ES-I3 (cell line): ENCODE data around the gene FFAR3.
"Not testable (repeated sequence)": the region's sequence is repeated elsewhere in the genome, so short reads cannot be mapped to it uniquely, and the experiment has no call there.

Experiments used
- H3K36me3 ChIP-seq: 2 replicates; pipeline ENCODE4 v1.6.1; 2013; ENCODE audit warnings: mild to moderate bottlenecking, low read length, control low read depth, moderate library complexity; ENCODE audit not compliant: insufficient read depth
- H3K4me1 ChIP-seq: 2 replicates; pipeline ENCODE4 v1.6.1; 2013; ENCODE audit warnings: mild to moderate bottlenecking, control low read depth, low read length; ENCODE audit not compliant: insufficient read depth
- H3K9ac ChIP-seq: 2 replicates; pipeline ENCODE4 v1.6.1; 2013; ENCODE audit warnings: low read depth, mild to moderate bottlenecking, low read length, moderate library complexity
- H3K9me3 ChIP-seq: 2 replicates; pipeline ENCODE4 v1.6.1; 2013; ENCODE audit warnings: mild to moderate bottlenecking, low read length, moderate library complexity; ENCODE audit not compliant: control insufficient read depth, insufficient read depth

FFAR3 gene

DNA sequence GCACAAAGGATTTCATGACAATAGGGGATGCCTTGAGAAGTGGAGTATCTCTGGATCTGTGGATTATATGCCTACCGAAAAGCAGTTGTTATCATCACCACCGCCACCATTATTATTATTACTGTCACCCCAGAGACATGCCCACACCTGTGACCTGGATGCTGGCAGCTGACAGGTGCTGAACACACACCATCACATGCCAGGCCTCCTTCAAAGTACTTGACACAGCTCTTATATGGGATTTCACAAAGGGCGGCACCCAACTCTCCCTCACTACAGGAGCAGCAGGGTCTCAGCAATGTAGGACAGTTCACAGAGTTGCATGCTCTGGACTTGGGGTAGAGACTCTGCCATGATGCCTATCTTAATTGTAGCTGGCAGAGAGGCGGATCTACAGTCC is 7.0 kb downstream of the FFAR3 start:
- Histone ChIP-seq H3K9ac (no peak overlapping the region), H3K9me3 (no peaks in the 10 kb centered on the region), H3K4me1 (no peaks in the 10 kb centered on the region), H3K36me3 (no peaks in the 10 kb centered on the region)

DNA sequence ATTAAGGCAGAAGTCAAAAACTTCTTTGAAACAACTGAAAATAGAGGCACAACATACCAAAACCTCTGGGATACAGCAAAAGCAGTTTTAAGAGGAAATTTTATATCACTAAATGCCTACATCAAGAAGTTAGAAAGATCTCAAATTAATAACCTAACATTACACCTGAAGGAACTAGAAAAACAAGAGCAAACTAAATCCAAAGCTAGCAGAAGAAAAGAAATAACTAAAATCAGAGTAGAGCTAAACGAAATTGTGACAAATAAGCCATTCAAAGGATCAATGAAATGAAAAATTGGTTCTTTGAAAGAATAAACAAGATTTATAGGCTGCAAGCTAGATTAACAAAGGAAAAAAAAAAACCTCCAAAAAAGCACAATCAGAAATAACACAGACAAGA is 10.1 kb downstream of the FFAR3 start:
- H3K9me3 ChIP-seq: no peaks in the 10 kb centered on the region
- H3K4me1 ChIP-seq: no peaks in the 10 kb centered on the region
- no peaks in the 10 kb centered on the region for H3K36me3 ChIP-seq
- no peak overlapping the region for H3K9ac ChIP-seq

- Histone ChIP-seq H3K9ac (no peak overlapping the region), H3K4me1 (no peaks in the 10 kb centered on the region), H3K36me3 (no peaks in the 10 kb centered on the region), H3K9me3 (no peaks in the 10 kb centered on the region)
Measured at GRCh38 chr19:35369522-35369921, 11.3 kb downstream of the FFAR3 start.

GRCh38 chr19:35370722-35371121 is 12.5 kb downstream of the FFAR3 start, which contains the start of gene GPR42:
GPR42 (plus strand) TSS chr19:35371068; CDS start chr19:35371360, 292 bp downstream.
- no peaks in the 10 kb centered on the region for H3K4me1 ChIP-seq
- no peaks in the 10 kb centered on the region for H3K36me3 ChIP-seq
- no peaks in the 10 kb centered on the region for H3K9me3 ChIP-seq
- no peak within 1 kb of the TSS for H3K9ac ChIP-seq

- no peaks in the 10 kb centered on the region for H3K9me3 ChIP-seq
- H3K36me3 ChIP-seq: no peaks in the 10 kb centered on the region
- no peak overlapping the region for H3K9ac ChIP-seq
- H3K4me1 ChIP-seq: no peaks in the 10 kb centered on the region; the same call in 1 of the 2 replicates
Measured at GRCh38 chr19:35373492-35373891, 15.2 kb downstream of the FFAR3 start.

DNA sequence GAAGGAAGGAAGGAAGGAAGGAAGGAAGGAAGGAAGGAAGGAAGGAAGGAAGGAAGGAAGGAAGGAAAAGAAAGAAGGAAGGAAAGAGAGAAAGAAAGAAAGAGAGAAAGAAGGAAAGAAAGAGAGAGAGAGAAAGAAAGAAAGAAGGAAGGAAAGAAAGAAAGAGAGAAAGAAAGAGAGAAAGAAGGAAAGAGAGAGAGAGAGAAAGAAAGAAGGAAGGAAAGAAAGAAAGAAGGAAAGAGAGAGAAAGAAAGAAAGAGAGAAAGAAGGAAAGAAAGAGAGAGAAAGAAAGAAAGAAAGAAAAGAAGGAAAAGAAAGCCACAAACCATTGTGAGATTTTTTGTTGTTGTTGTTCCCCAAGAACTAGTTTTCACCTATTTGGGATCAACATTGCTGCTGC is 15.8 kb downstream of the FFAR3 start:
- not testable (repeated sequence) for H3K9me3 ChIP-seq, H3K36me3 ChIP-seq, H3K9ac ChIP-seq, H3K4me1 ChIP-seq

GRCh38 chr19:35375505-35376307 is 17.4 kb downstream of the FFAR3 start:
- no peaks in the 10 kb centered on the region; the same call in 1 of the 2 replicates for H3K4me1 ChIP-seq
- H3K36me3 ChIP-seq: no peaks in the 10 kb centered on the region
- H3K9me3 ChIP-seq: no peaks in the 10 kb centered on the region
- no peak overlapping the region for H3K9ac ChIP-seq

DNA sequence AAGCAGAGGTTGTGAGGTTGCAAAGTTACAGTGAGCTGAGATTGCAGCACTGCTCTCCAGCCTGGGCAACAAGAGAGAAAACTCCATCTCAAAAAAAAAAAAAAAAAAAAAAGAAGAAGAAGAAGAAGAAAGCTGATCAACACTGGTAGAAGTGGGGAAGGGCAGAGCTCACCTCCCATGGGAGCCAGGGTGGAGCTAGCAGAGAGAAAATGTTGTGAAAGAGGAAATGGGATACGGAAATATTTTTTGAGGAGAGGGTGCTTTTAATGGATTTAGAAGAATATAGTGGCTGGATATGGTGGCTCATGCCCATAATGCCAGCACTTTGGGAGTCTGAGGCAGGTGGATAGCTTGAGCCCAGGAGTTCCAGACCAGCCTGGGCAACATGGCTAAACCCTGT is 19.4 kb downstream of the FFAR3 start:
- Histone ChIP-seq H3K4me1 (no peaks in the 10 kb centered on the region; the same call in 1 of the 2 replicates), H3K36me3 (no peaks in the 10 kb centered on the region), H3K9ac (no peak overlapping the region), H3K9me3 (no peaks in the 10 kb centered on the region; the same call in 1 of the 2 replicates)

DNA sequence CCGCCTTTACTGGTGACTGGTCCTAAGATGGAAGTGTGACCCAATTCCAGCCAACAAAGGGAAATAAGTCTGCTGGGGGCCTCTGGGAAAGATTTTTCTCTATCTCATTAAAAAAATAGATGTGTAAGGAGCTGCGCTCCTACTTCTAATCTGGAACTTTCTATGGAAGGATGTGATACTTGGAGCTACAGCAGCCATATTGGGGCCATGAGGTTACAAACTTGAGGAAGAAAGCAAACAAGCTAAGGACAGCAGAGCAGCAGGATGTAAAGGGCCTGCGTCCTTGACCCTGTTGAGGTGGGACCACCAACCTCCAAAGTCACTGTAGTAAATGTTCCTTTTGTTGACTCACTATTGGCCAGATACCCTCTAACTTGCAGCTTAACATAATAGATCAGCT is 20.1 kb downstream of the FFAR3 start:
- no peak overlapping the region for H3K9ac ChIP-seq
- no peaks in the 10 kb centered on the region for H3K36me3 ChIP-seq
- no peaks in the 10 kb centered on the region; the same call in 1 of the 2 replicates for H3K4me1 ChIP-seq
- no peaks in the 10 kb centered on the region; the same call in 1 of the 2 replicates for H3K9me3 ChIP-seq

- not testable (repeated sequence) for H3K9me3 ChIP-seq
Measured at GRCh38 chr19:35379545-35379944, 21.3 kb downstream of the FFAR3 start.

GRCh38 chr19:35379992-35380391 is 21.7 kb downstream of the FFAR3 start:
- H3K9me3 ChIP-seq: no peaks in the 10 kb centered on the region; the same call in 1 of the 2 replicates
- no peak overlapping the region for H3K9ac ChIP-seq
- H3K36me3 ChIP-seq: no peaks in the 10 kb centered on the region
- H3K4me1 ChIP-seq: no peaks in the 10 kb centered on the region; the same call in 1 of the 2 replicates

More at GRCh38 chr19:35379545-35379944, 21.3 kb downstream of the FFAR3 start:
- not testable (repeated sequence) for H3K9ac ChIP-seq, H3K36me3 ChIP-seq, H3K4me1 ChIP-seq

- H3K36me3 ChIP-seq: no peaks in the 10 kb centered on the region
- no peaks in the 10 kb centered on the region; the same call in 1 of the 2 replicates for H3K4me1 ChIP-seq
- peaks cover 3% of the 10 kb centered on the region for H3K9me3 ChIP-seq
- no peak overlapping the region for H3K9ac ChIP-seq
Measured at GRCh38 chr19:35380450-35381124, 22.3 kb downstream of the FFAR3 start.

- H3K36me3 ChIP-seq: no peaks in the 10 kb centered on the region
- H3K4me1 ChIP-seq: no peaks in the 10 kb centered on the region; the same call in 1 of the 2 replicates
- no peak overlapping the region for H3K9ac ChIP-seq
- H3K9me3 ChIP-seq: peaks cover 3% of the 10 kb centered on the region
Measured at GRCh38 chr19:35381318-35381717, 23.1 kb downstream of the FFAR3 start.

GRCh38 chr19:35381926-35382325 is 23.7 kb downstream of the FFAR3 start:
- Histone ChIP-seq H3K4me1 (no peaks in the 10 kb centered on the region; the same call in 1 of the 2 replicates), H3K9me3 (peaks cover 3% of the 10 kb centered on the region)

GRCh38 chr19:35383536-35383935 is 25.3 kb downstream of the FFAR3 start:
- Histone ChIP-seq H3K4me1 (no peaks in the 10 kb centered on the region), H3K36me3 (no peaks in the 10 kb centered on the region), H3K9ac (no peak overlapping the region), H3K9me3 (peaks cover 4% of the 10 kb centered on the region)

More at GRCh38 chr19:35381926-35382325, 23.7 kb downstream of the FFAR3 start:
- Histone ChIP-seq H3K9ac (no peak overlapping the region), H3K36me3 (no peaks in the 10 kb centered on the region)
